GM23248 (cell line): ENCODE results near the gene EGF.

ENCODE experiments used
- EZH2 ChIP-seq: fragments of 200-600 bp; sonication (generic); IDR thresholded peaks from 2 replicates; pipeline ENCODE4 v1.6.1; 2018; ENCODE audit warnings: antibody characterized with exemption, mild to moderate bottlenecking; ENCODE audit not compliant: insufficient read depth, poor library complexity, severe bottlenecking
- EZH2phosphoT487 ChIP-seq: fragments of 200-600 bp; sonication (generic); IDR thresholded peaks from 2 replicates; pipeline ENCODE4 v1.6.1; 2018; ENCODE audit warnings: antibody characterized with exemption, moderate library complexity, mild to moderate bottlenecking, low read depth; ENCODE audit not compliant: insufficient read depth

DNA sequence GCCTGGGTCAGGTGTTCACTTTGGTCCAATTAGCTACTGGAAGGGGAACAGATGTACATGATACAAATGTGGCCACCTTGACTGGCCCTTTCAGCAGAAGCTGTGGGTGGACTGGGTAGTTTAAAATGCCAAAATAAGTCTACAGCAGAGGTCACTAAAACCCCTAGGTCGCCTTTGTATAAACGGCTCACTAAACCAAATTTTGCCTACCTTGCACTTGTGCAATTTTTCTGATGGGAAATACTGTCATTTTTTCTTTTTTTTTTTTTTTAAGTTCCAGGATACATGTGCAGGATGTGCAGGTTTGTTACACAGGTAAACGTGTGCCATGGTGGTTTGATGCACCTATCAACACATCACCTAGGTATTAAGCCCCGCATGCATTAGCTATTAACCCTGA, 109.8 kb downstream of the EGF start:
- TF ChIP-seq EZH2 (no peak), EZH2phosphoT487 (no peak)
